H1 (cell line): ENCODE data around the gene MACROD1. TPM values are rescaled to one million over a fixed set of nuclear protein-coding genes. Genes with fewer than 3 reads are reported as not detected.
A peak's percentile ranks its signal among the peaks of the same experiment; 100 is the strongest.

Source experiments
- CTCF ChIA-PET: fragments of 300-600 bp; sonication (Branson Sonifier 250); formaldehyde crosslinking; loops from one replicate; lab custom pipeline; 2021; ENCODE audit not compliant: partially characterized antibody; lab: Charles Lee
- POLR2A ChIA-PET: fragments of 300-600 bp; sonication (Branson Sonifier 250); formaldehyde crosslinking; loops from one replicate; lab custom pipeline; 2021; ENCODE audit warnings: inconsistent platforms; ENCODE audit not compliant: partially characterized antibody; lab: Charles Lee
- DNase-seq, 2 experiments: peaks; one replicate each; pipeline versions ENCODE4 v3.0.0 to v3.0.0-alpha.2; 2010 to 2022; ENCODE audit warnings: low spot score in 2 of 2, low read depth in 1 of 2, mixed read lengths in 1 of 2
- FAIRE-seq: peaks from 2 replicates; lab custom pipeline; 2011; peaks lifted over from hg19 to GRCh38; lab: Jason Lieb, UNC
- H2AFZ ChIP-seq: 2 replicates; pipeline ENCODE4 v1.8.1; 2012; ENCODE audit warnings: low read length, inconsistent platforms
- H2AK5ac ChIP-seq: 2 replicates; pipeline ENCODE4 v1.6.1; 2013; ENCODE audit warnings: low read depth, low read length
- H2BK120ac ChIP-seq: replicated peaks from 2 replicates; pipeline ENCODE3; 2013; ENCODE audit warnings: low read depth, low read length, inconsistent platforms
- H2BK12ac ChIP-seq: 2 replicates; pipeline ENCODE4 v1.6.1; 2013; ENCODE audit warnings: low read depth, low read length
- H2BK15ac ChIP-seq: 2 replicates; pipeline ENCODE4 v1.6.1; 2013; ENCODE audit warnings: low read length
- H2BK20ac ChIP-seq: 2 replicates; pipeline ENCODE4 v1.6.1; 2013; ENCODE audit warnings: low read length
- H2BK5ac ChIP-seq: 2 replicates; pipeline ENCODE4 v1.6.1; 2013; ENCODE audit warnings: low read depth, low read length
- H3K14ac ChIP-seq: 2 replicates; pipeline ENCODE4 v1.6.1; 2013; ENCODE audit warnings: inconsistent platforms; ENCODE audit not compliant: insufficient read length
- H3K18ac ChIP-seq: 2 replicates; pipeline ENCODE4 v1.6.1; 2013; ENCODE audit warnings: low read length; ENCODE audit errors: extremely low read depth
- H3K23ac ChIP-seq: 2 replicates; pipeline ENCODE4 v1.6.1; 2013; ENCODE audit warnings: inconsistent platforms; ENCODE audit not compliant: insufficient read length
- H3K23me2 ChIP-seq: 2 replicates; pipeline ENCODE4 v1.6.1; 2013; ENCODE audit warnings: low read depth, low read length
- H3K27ac ChIP-seq: 2 replicates; pipeline ENCODE4 v1.6.1; 2011; ENCODE audit warnings: low read depth, low read length, inconsistent platforms
- H3K27me3 ChIP-seq, 4 experiments: replicated peaks in 1 of 4; 1 replicate in 1 of 4; 2 replicates in 3 of 4; pipeline versions ENCODE4 v1.6.1 to v1.8.1; 2011 to 2013; ENCODE audit warnings: low read length in 3 of 4, mild to moderate bottlenecking in 3 of 4, inconsistent platforms in 2 of 4, mixed read lengths in 2 of 4, moderate library complexity in 1 of 4; ENCODE audit not compliant: control insufficient read depth in 3 of 4, insufficient read depth in 3 of 4; ENCODE audit errors: extremely low read depth in 1 of 4
- H3K36me3 ChIP-seq, 4 experiments: 2 replicates each; pipeline versions ENCODE4 v1.6.1 to v1.8.1; 2011 to 2013; ENCODE audit warnings: mild to moderate bottlenecking in 4 of 4, low read length in 3 of 4, moderate library complexity in 2 of 4, control low read depth in 1 of 4, inconsistent platforms in 1 of 4; ENCODE audit not compliant: insufficient read depth in 4 of 4, control insufficient read depth in 2 of 4
- H3K4ac ChIP-seq: replicated peaks from 2 replicates; pipeline ENCODE3; 2013; ENCODE audit warnings: low read length, low read depth, mixed read lengths, inconsistent platforms; ENCODE audit not compliant: insufficient read length
- H3K4me1 ChIP-seq, 4 experiments: replicated peaks in 1 of 4; 1 replicate in 1 of 4; 2 replicates in 3 of 4; pipeline versions ENCODE4 v1.6.1 to v1.8.1; 2011 to 2013; ENCODE audit warnings: low read length in 3 of 4, inconsistent platforms in 2 of 4, mixed read lengths in 1 of 4; ENCODE audit not compliant: insufficient read depth in 4 of 4, control insufficient read depth in 3 of 4
- H3K4me2 ChIP-seq, 2 experiments: 2 replicates each; pipeline versions ENCODE4 v1.6.1 to v1.8.1; 2011 to 2013; ENCODE audit warnings: low read depth in 2 of 2, low read length in 2 of 2, control low read depth in 1 of 2, inconsistent platforms in 1 of 2, mild to moderate bottlenecking in 1 of 2; ENCODE audit not compliant: insufficient read depth in 1 of 2
- H3K4me3 ChIP-seq, 4 experiments: fragments of 200-600, 300-600 bp in 1 of 4; sonication (generic), shearing (Covaris generic), sonication (Bioruptor Twin) in 1 of 4; 2 replicates each; pipeline versions ENCODE4 v1.5.1 to v1.8.1; 2011 to 2016; ENCODE audit warnings: low read length in 4 of 4, low read depth in 3 of 4, control low read depth in 2 of 4, inconsistent platforms in 2 of 4, mild to moderate bottlenecking in 2 of 4, mixed read lengths in 1 of 4, moderate library complexity in 1 of 4; ENCODE audit not compliant: insufficient read depth in 2 of 4; ENCODE audit errors: extremely low read depth in 1 of 4
- H3K56ac ChIP-seq: replicated peaks from 2 replicates; pipeline ENCODE3; 2013; ENCODE audit warnings: low read depth, mild to moderate bottlenecking, mixed read lengths, low read length, inconsistent platforms; ENCODE audit not compliant: insufficient read length
- H3K79me1 ChIP-seq: 2 replicates; pipeline ENCODE4 v1.6.1; 2013; ENCODE audit warnings: low read depth, low read length, control low read depth
- H3K79me2 ChIP-seq, 2 experiments: 2 replicates each; pipeline versions ENCODE4 v1.6.1 to v1.8.1; 2012 to 2013; ENCODE audit warnings: low read length in 2 of 2, mild to moderate bottlenecking in 2 of 2, inconsistent platforms in 1 of 2; ENCODE audit not compliant: insufficient read depth in 2 of 2, control insufficient read depth in 1 of 2
- H3K9ac ChIP-seq, 4 experiments: replicated peaks in 1 of 4; 1 replicate in 1 of 4; 2 replicates in 3 of 4; pipeline versions ENCODE4 v1.6.1 to v1.8.1; 2011 to 2013; ENCODE audit warnings: low read depth in 3 of 4, low read length in 3 of 4, control low read depth in 2 of 4, mild to moderate bottlenecking in 2 of 4, moderate library complexity in 2 of 4, inconsistent platforms in 1 of 4; ENCODE audit errors: extremely low read depth in 1 of 4
- H3K9me3 ChIP-seq, 2 experiments: 2 replicates each; pipeline versions ENCODE4 v1.6.1 to v1.8.1; 2012 to 2013; ENCODE audit warnings: mild to moderate bottlenecking in 2 of 2, moderate library complexity in 2 of 2, control low read depth in 1 of 2, inconsistent platforms in 1 of 2, low read depth in 1 of 2, low read length in 1 of 2, mixed read lengths in 1 of 2; ENCODE audit not compliant: insufficient read depth in 2 of 2
- H4K20me1 ChIP-seq, 2 experiments: replicated peaks in 1 of 2; 2 replicates each; pipeline versions ENCODE3 to v1.8.1; 2011 to 2013; ENCODE audit warnings: inconsistent platforms in 2 of 2, low read length in 2 of 2, mild to moderate bottlenecking in 1 of 2; ENCODE audit not compliant: insufficient read depth in 2 of 2, control insufficient read depth in 1 of 2
- H4K5ac ChIP-seq: 2 replicates; pipeline ENCODE4 v1.6.1; 2013; ENCODE audit warnings: low read length, low read depth, mixed read lengths, inconsistent platforms; ENCODE audit not compliant: insufficient read length
- H4K8ac ChIP-seq: 2 replicates; pipeline ENCODE4 v1.8.0; 2013; ENCODE audit warnings: mild to moderate bottlenecking, moderate library complexity, low read length, inconsistent platforms; ENCODE audit not compliant: insufficient read depth; ENCODE audit errors: extremely low read depth
- H4K91ac ChIP-seq: replicated peaks from 2 replicates; pipeline ENCODE3; 2013; ENCODE audit warnings: low read length, mixed read lengths, inconsistent platforms; ENCODE audit not compliant: insufficient read length
- EGR1 ChIP-seq: IDR thresholded peaks from 2 replicates; pipeline ENCODE4 v1.6.1; 2011; ENCODE audit warnings: low read depth, low read length, borderline replicate concordance
- JUND ChIP-seq: IDR thresholded peaks from 2 replicates; pipeline ENCODE4 v1.6.1; 2011; ENCODE audit warnings: mild to moderate bottlenecking, improper control_type of control experiment, low read length
- MAX ChIP-seq: IDR thresholded peaks from 2 replicates; pipeline ENCODE4 v1.6.1; 2012; ENCODE audit warnings: inconsistent platforms
- POLR2AphosphoS5 ChIP-seq: IDR thresholded peaks from 2 replicates; pipeline ENCODE4 v1.6.1; 2011; ENCODE audit warnings: low read depth, low read length
- RXRA ChIP-seq: IDR thresholded peaks from 2 replicates; pipeline ENCODE4 v1.6.1; 2011; ENCODE audit warnings: low read depth, mild to moderate bottlenecking, low read length, moderate library complexity; ENCODE audit not compliant: insufficient read depth
- WGBS, 2 experiments: shearing (Covaris generic) in 1 of 2; methylation state at CpG; one replicate each; pipeline versions ENCODE4 v1.1.6 to v1.1.7; 2013 to 2015; ENCODE audit warnings: low lambda C conversion rate in 2 of 2, mixed read lengths in 2 of 2, inconsistent platforms in 1 of 2, low coverage in 1 of 2, missing lambda C conversion rate in 1 of 2; ENCODE audit not compliant: insufficient replicate concordance in 2 of 2, insufficient coverage in 1 of 2, insufficient read length in 1 of 2; ENCODE audit errors: extremely low coverage in 1 of 2, missing lambda C conversion rate in 1 of 2; 5-methylcytosine and 5-hydroxymethylcytosine counted together
- polyA plus RNA-seq, 7 experiments: library from polyadenylated mRNA; depleted of rRNA in 3 of 7; stranded (reverse) in 5 of 7; unstranded in 2 of 7; fragments of >200 nt in 5 of 7; fragments of 200-250 nt in 2 of 7; gene quantifications; 1 replicate in 5 of 7; 2 replicates in 1 of 7; 4 replicates in 1 of 7; pipeline versions ENCODE4 v1.2.1 to v1.2.3, GENCODE V29; 2011 to 2013; ENCODE audit warnings: missing spikeins in 2 of 7, mixed read lengths in 2 of 7
- total RNA-seq: library from RNA; stranded (reverse); fragmentation: NEBNext Ultra II Directional; extraction: Animal tissue kit (Norgen Biotek cat#: 25700); gene quantifications from 2 replicates; pipeline ENCODE4 v1.2.1, GENCODE V29; 2021

MACROD1 gene
- total and polyA plus RNA-seq, 2 of the 8 experiments (the other 6 are each of a cell fraction or from before 2014, with no cell fraction given), result 19.5 to 34.1 TPM

GRCh38 chr11:63978551-63979239 is 187.2 kb downstream of the MACROD1 start:
- H3K9ac ChIP-seq, result peak overlapping the region in 1 of 4 experiments; percentile 29; a peak in 2 of 7 replicates
- H3K79me2 ChIP-seq, result peaks cover 0 to 56% of the 10 kb centered on the region in 2 experiments; a peak in 3 of 4 replicates
- H3K27me3 ChIP-seq, result no peaks in the 10 kb centered on the region
- H3K36me3 ChIP-seq, result peaks cover 0 to 8% (median 0%) of the 10 kb centered on the region in 4 experiments; a peak in 3 of 8 replicates
- peak overlapping the region; percentile 25; the same call in 1 of the 2 replicates for H3K18ac ChIP-seq
- DNase-seq (no peak), FAIRE-seq (no peak)
- no peak overlapping the region for H2BK120ac ChIP-seq
- H3K4ac ChIP-seq, result no peak overlapping the region
- peaks cover 23% of the 10 kb centered on the region for H3K79me1 ChIP-seq
- H3K14ac ChIP-seq, result no peak overlapping the region
- H4K5ac ChIP-seq, result no peak overlapping the region
- peak overlapping the region; percentile 83 for H4K91ac ChIP-seq
- H3K56ac ChIP-seq, result no peak overlapping the region
- H3K27ac ChIP-seq, result peak overlapping the region; percentile 49; the same call in 1 of the 2 replicates
- CTCF ChIA-PET, result interaction anchor here (0.9 to 2.4 kb wide), 16 partner anchors 9 to 171 kb away, joined by 3 to 7 read pairs (median 4); no protein-coding TSS in a partner anchor
- no peak overlapping the region for H2AFZ ChIP-seq
- peak overlapping the region in 3 of 4 experiments; percentile 10 to 32 (median 12); a peak in 3 of 8 replicates for H3K4me3 ChIP-seq
- no peaks in the 10 kb centered on the region for H3K9me3 ChIP-seq
- POLR2A ChIA-PET, result interaction anchor here (1.0 to 3.0 kb wide), 14 partner anchors 9 to 272 kb away, joined by 3 to 16 read pairs (median 4); partner anchors contain the start of gene ZFTA
- no peak overlapping the region for H3K23ac ChIP-seq
- H3K4me2 ChIP-seq, result peak overlapping the region; percentile 3 to 49; a peak in 3 of 4 replicates
- H2BK20ac ChIP-seq, result peak overlapping the region; percentile 68; the same call in 1 of the 2 replicates
- H2AK5ac ChIP-seq, result no peak overlapping the region
- H3K23me2 ChIP-seq, result no peaks in the 10 kb centered on the region; the same call in 1 of the 2 replicates
- H4K20me1 ChIP-seq, result peaks cover 1 to 6% of the 10 kb centered on the region in 2 experiments
- H4K8ac ChIP-seq, result no peak overlapping the region
- peak overlapping the region; percentile 72 for H2BK5ac ChIP-seq
- H2BK12ac ChIP-seq, result peak overlapping the region; percentile 82; the same call in 1 of the 2 replicates
- 57% methylated on average over 10 of the region's 10 CpGs; no CpG with 5 or more reads in 1 of the 2 experiments for WGBS, 2 experiments
- H3K4me1 ChIP-seq, result peaks cover 7 to 24% (median 18%) of the 10 kb centered on the region in 4 experiments
- 0 out of 2 replicates have a peak overlapping the region, but pooled peaks have one; percentile 55 for H2BK15ac ChIP-seq
- TF ChIP-seq EGR1 (0 out of 2 replicates have a peak, but pooled peaks have one; percentile 72), POLR2AphosphoS5 (0 out of 2 replicates have a peak, but pooled peaks have one; percentile 21), JUND (no peak), MAX (no peak), RXRA (no peak)
